HepG2 (cell line): ENCODE results near the gene SSC5D. TPM values are rescaled to one million over a fixed set of nuclear protein-coding genes. Genes with fewer than 3 reads are reported as not detected.

ENCODE experiments used
- CEBPG ChIP-seq: IDR thresholded peaks from 2 replicates; pipeline ENCODE4 v1.6.1; 2016
- DMAP1 ChIP-seq: IDR thresholded peaks from 2 replicates; pipeline ENCODE4 v1.6.1; 2016
- FOXA3 ChIP-seq: IDR thresholded peaks from 2 replicates; pipeline ENCODE4 v1.6.1; 2016; ENCODE audit warnings: missing genetic modification reagents, missing compliant biosample characterization
- KDM1A ChIP-seq: IDR thresholded peaks from 2 replicates; pipeline ENCODE4 v1.6.1; 2016; ENCODE audit warnings: missing compliant biosample characterization
- KDM5B ChIP-seq: sonication (generic); formaldehyde crosslinking; IDR thresholded peaks from 2 replicates; pipeline ENCODE4 v1.4.0; 2020; ENCODE audit warnings: missing genetic modification reagents, mild to moderate bottlenecking, borderline replicate concordance
- KLF11 ChIP-seq: IDR thresholded peaks from 2 replicates; pipeline ENCODE4 v1.6.1; 2016; ENCODE audit warnings: missing compliant biosample characterization
- MEIS1 ChIP-seq: sonication (generic); formaldehyde crosslinking; IDR thresholded peaks from 2 replicates; pipeline ENCODE4 v1.9.0; 2021; ENCODE audit warnings: mild to moderate bottlenecking, missing genetic modification reagents, moderate library complexity, borderline replicate concordance
- MEIS2 ChIP-seq: sonication (generic); formaldehyde crosslinking; IDR thresholded peaks from 2 replicates; pipeline ENCODE4 v1.9.0; 2021; ENCODE audit warnings: mild to moderate bottlenecking, missing genetic modification reagents
- MYPOP ChIP-seq: sonication (generic); formaldehyde crosslinking; IDR thresholded peaks from 2 replicates; pipeline ENCODE4 v1.8.1; 2023; ENCODE audit warnings: mild to moderate bottlenecking, moderate library complexity, missing genetic modification reagents
- RARA ChIP-seq: IDR thresholded peaks from 2 replicates; pipeline ENCODE4 v1.6.1; 2016; ENCODE audit warnings: missing genetic modification reagents, missing compliant biosample characterization
- RORA ChIP-seq: sonication (generic); formaldehyde crosslinking; IDR thresholded peaks from 2 replicates; pipeline ENCODE4 v1.5.0; 2020; ENCODE audit warnings: mild to moderate bottlenecking, missing genetic modification reagents, moderate library complexity
- SMARCE1 ChIP-seq: fragments of 450-650 bp; IDR thresholded peaks from 2 replicates; pipeline ENCODE4 v1.6.1; 2017; ENCODE audit warnings: borderline replicate concordance
- STAG1 ChIP-seq: sonication (generic); formaldehyde crosslinking; IDR thresholded peaks from 2 replicates; pipeline ENCODE4 v1.4.0; 2020; ENCODE audit warnings: missing genetic modification reagents
- TCF7 ChIP-seq: sonication (generic); IDR thresholded peaks from 2 replicates; pipeline ENCODE4 v1.6.1; 2016; ENCODE audit warnings: antibody characterized with exemption, low read depth
- THAP11 ChIP-seq: IDR thresholded peaks from 2 replicates; pipeline ENCODE4 v1.6.1; 2016; ENCODE audit warnings: missing biosample characterization, missing genetic modification reagents
- ZFP90 ChIP-seq: sonication (generic); formaldehyde crosslinking; IDR thresholded peaks from 2 replicates; pipeline ENCODE4 v1.8.0; 2022; ENCODE audit warnings: missing genetic modification reagents, mild to moderate bottlenecking, inconsistent platforms, borderline replicate concordance
- ZMAT5 ChIP-seq: sonication (generic); formaldehyde crosslinking; IDR thresholded peaks from 2 replicates; pipeline ENCODE4 v1.5.0; 2020; ENCODE audit warnings: mild to moderate bottlenecking, low read depth, missing genetic modification reagents, borderline replicate concordance
- ZNF230 ChIP-seq: sonication (generic); formaldehyde crosslinking; IDR thresholded peaks from 2 replicates; pipeline ENCODE4 v1.4.0; 2020; ENCODE audit warnings: mild to moderate bottlenecking, missing genetic modification reagents
- ZNF292 ChIP-seq: sonication (generic); formaldehyde crosslinking; IDR thresholded peaks from 2 replicates; pipeline ENCODE4 v1.8.1; 2022; ENCODE audit warnings: mild to moderate bottlenecking, low read depth, missing genetic modification reagents, borderline replicate concordance
- ZNF782 ChIP-seq: sonication (generic); formaldehyde crosslinking; IDR thresholded peaks from 2 replicates; pipeline ENCODE4 v1.4.0; 2020; ENCODE audit warnings: missing genetic modification reagents, mild to moderate bottlenecking, borderline replicate concordance
- ZZZ3 ChIP-seq: sonication (generic); formaldehyde crosslinking; IDR thresholded peaks from 2 replicates; pipeline ENCODE4 v1.4.0; 2020; ENCODE audit warnings: missing genetic modification reagents, mild to moderate bottlenecking, borderline replicate concordance
- polyA plus RNA-seq, 8 experiments: library from polyadenylated mRNA; depleted of rRNA in 3 of 8; stranded (reverse) in 7 of 8; unstranded in 1 of 8; fragments of >200 nt; fragmentation: Illumina TruSeq in 4 of 8; extraction: Trizol in 4 of 8; gene quantifications; 2 replicates each; pipeline versions ENCODE4 v1.2.1 to v1.2.3, GENCODE V29; 2011 to 2016; ENCODE audit warnings: low read depth in 4 of 8, missing spikeins in 1 of 8, mixed read lengths in 1 of 8; ENCODE audit not compliant: insufficient read depth in 1 of 8
- total RNA-seq, 5 experiments: library from RNA; depleted of rRNA; stranded (reverse); fragments of >200 nt; fragmentation: Illumina TruSeq; extraction: Trizol; gene quantifications; 2 replicates each; pipeline ENCODE4 v1.2.3, GENCODE V29; 2016; ENCODE audit warnings: low read depth in 1 of 5
- TF ChIP-seq, protein P1 (sequence below): sonication (generic); formaldehyde crosslinking; IDR thresholded peaks from 2 replicates; pipeline ENCODE4 v1.5.0; 2020; ENCODE audit warnings: mild to moderate bottlenecking, missing genetic modification reagents, moderate library complexity
- TF ChIP-seq, protein P2 (sequence below): sonication (generic); formaldehyde crosslinking; IDR thresholded peaks from 2 replicates; pipeline ENCODE4 v1.4.0; 2020; ENCODE audit warnings: mild to moderate bottlenecking, missing genetic modification reagents, borderline replicate concordance
- TF ChIP-seq, protein P3 (sequence below): IDR thresholded peaks from 2 replicates; pipeline ENCODE4 v1.6.1; 2016; ENCODE audit warnings: missing genetic modification reagents, missing compliant biosample characterization

The SSC5D gene
- total and polyA plus RNA-seq, 2 of the 13 experiments (the other 11 are each of a cell fraction or from before 2014, with no cell fraction given) = not detected

GRCh38 chr19:55553217-55554182 is 65.3 kb downstream of the SSC5D start (continued):
- no peak for TF ChIP-seq KDM5B (CRISPR knock-in tag)
- TF ChIP-seq, protein P1, sequence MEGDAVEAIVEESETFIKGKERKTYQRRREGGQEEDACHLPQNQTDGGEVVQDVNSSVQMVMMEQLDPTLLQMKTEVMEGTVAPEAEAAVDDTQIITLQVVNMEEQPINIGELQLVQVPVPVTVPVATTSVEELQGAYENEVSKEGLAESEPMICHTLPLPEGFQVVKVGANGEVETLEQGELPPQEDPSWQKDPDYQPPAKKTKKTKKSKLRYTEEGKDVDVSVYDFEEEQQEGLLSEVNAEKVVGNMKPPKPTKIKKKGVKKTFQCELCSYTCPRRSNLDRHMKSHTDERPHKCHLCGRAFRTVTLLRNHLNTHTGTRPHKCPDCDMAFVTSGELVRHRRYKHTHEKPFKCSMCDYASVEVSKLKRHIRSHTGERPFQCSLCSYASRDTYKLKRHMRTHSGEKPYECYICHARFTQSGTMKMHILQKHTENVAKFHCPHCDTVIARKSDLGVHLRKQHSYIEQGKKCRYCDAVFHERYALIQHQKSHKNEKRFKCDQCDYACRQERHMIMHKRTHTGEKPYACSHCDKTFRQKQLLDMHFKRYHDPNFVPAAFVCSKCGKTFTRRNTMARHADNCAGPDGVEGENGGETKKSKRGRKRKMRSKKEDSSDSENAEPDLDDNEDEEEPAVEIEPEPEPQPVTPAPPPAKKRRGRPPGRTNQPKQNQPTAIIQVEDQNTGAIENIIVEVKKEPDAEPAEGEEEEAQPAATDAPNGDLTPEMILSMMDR (CRISPR knock-in tag) = 0 out of 2 replicates have a peak, but pooled peaks have one; percentile 8
- no peak for TF ChIP-seq STAG1
- TF ChIP-seq RARA (CRISPR knock-in tag) = peak; percentile 54
- TF ChIP-seq ZZZ3 = no peak
- TF ChIP-seq DMAP1 (CRISPR knock-in tag) = peak; percentile 36; the same call in 1 of the 2 replicates
- peak; percentile 40; the same call in 1 of the 2 replicates for TF ChIP-seq ZNF292 (CRISPR knock-in tag)
- TF ChIP-seq RORA (CRISPR knock-in tag) = no peak
- TF ChIP-seq, protein P2, sequence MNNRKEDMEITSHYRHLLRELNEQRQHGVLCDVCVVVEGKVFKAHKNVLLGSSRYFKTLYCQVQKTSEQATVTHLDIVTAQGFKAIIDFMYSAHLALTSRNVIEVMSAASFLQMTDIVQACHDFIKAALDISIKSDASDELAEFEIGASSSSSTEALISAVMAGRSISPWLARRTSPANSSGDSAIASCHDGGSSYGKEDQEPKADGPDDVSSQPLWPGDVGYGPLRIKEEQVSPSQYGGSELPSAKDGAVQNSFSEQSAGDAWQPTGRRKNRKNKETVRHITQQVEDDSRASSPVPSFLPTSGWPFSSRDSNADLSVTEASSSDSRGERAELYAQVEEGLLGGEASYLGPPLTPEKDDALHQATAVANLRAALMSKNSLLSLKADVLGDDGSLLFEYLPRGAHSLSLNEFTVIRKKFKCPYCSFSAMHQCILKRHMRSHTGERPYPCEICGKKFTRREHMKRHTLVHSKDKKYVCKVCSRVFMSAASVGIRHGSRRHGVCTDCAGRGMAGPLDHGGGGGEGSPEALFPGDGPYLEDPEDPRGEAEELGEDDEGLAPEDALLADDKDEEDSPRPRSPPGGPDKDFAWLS (CRISPR knock-in tag) = no peak
- TF ChIP-seq ZNF782 (CRISPR knock-in tag) = no peak
- TF ChIP-seq CEBPG = peak; percentile 81
- peak; percentile 53; the same call in 1 of the 2 replicates for TF ChIP-seq MYPOP (CRISPR knock-in tag)
- TF ChIP-seq MEIS1 (CRISPR knock-in tag) = no peak
- 0 out of 2 replicates have a peak, but pooled peaks have one; percentile 35 for TF ChIP-seq KDM1A (CRISPR knock-in tag)
- TF ChIP-seq FOXA3 = peak; percentile 86
- no peak for TF ChIP-seq ZMAT5
- peak; percentile 58 for TF ChIP-seq THAP11 (CRISPR knock-in tag)
- TF ChIP-seq TCF7 = peak; percentile 90
- TF ChIP-seq ZNF230 (CRISPR knock-in tag) = no peak
- no peak for TF ChIP-seq ZFP90
- TF ChIP-seq KLF11 (CRISPR knock-in tag) = 0 out of 2 replicates have a peak, but pooled peaks have one; percentile 8
- TF ChIP-seq SMARCE1 = no peak
- TF ChIP-seq MEIS2 (CRISPR knock-in tag) = no peak
- TF ChIP-seq, protein P3, sequence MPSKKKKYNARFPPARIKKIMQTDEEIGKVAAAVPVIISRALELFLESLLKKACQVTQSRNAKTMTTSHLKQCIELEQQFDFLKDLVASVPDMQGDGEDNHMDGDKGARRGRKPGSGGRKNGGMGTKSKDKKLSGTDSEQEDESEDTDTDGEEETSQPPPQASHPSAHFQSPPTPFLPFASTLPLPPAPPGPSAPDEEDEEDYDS (CRISPR knock-in tag) = peak; percentile 41; the same call in 1 of the 2 replicates
